Measurements from ENCODE around the gene MAT1A.

MAT1A gene

DNA sequence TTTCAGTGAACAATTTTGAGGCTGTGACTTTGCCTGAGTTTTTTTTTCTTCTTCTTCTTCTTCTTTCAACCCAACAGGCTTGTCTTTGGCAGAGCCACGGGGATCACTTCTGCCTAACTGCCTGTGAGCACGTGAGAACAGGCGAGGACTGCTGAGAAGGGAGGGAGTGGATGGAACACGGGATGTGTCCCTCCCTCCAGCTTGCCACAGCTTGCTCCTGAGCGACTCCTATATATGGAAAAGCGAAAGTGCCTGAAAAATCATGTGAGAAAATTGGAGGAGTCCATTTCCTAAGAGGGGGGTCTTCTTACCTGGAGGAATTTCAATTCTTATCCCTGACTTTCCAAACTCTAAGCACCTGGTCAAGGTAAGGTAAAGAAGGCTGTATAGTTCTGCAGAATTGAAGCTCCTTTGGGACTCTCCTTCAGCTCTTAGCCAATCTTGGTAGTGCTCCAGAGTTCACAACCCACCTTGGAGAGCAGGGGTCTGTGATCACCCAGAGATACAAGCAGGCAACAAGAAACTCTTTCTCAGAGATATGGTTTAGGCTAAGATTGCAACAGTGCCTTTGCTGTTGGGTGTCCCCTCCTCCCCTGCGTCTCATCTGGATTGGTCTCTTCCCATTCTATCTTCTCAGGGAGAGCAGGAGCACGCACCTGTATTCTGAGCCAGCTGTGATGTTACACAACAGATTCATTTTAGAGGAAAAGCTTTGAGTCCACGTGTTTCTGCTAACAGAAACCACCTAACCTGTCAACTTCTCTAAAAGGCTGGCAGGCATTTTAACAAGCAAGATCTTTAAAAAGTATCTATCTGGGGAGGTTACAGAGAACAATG, at the start of gene MAT1A:
MAT1A (minus strand) TSS at position 208 of the 837 bp plus-strand sequence. CDS start 235 bp downstream, outside the sequence.
- Histone ChIP-seq H3K4me3 (ENCODE audit: low read depth in 1 of 5, low read length in 5 of 5) (no peak within 1 kb of the TSS), H3K9me3 (ENCODE audit: control insufficient read depth in 5 of 5, low read length in 5 of 5) (no peaks in the 10 kb centered on the region), H3K27ac (ENCODE audit: low read depth, low read length) (no peak within 1 kb of the TSS), H3K27me3 (ENCODE audit: control insufficient read depth in 5 of 5, insufficient read depth in 4 of 5, low read length in 5 of 5) (peaks cover 0 to 6% (median 0%) of the 10 kb centered on the region in 5 donors), H3K9ac (ENCODE audit: low read length in 5 of 5) (no peak within 1 kb of the TSS), H3K36me3 (ENCODE audit: control insufficient read depth in 5 of 5, insufficient read depth in 5 of 5, low read length in 5 of 5) (no peaks in the 10 kb centered on the region), H3K4me1 (ENCODE audit: control insufficient read depth in 5 of 5, insufficient read depth in 5 of 5, low read length in 5 of 5) (no peaks in the 10 kb centered on the region)

DNA sequence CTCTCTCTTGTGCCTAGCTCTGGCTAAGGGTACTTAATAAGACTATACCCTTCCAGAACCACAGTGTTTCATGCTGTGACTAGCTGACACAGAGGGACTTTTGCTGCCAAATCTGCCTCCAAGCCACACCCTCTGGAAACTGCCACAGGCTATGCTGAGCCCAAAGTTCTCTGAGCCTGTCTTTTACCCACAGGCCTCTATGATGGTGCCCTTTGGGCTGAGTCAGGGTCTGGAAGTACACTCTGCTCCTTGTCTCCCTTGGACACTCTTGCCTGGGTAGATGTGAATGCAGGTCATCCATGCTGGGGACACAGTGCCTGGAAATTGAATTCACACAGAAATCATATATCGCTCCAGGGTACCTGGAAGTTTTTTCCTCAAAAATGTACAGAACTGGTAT, 44.5 kb upstream of the MAT1A start:
- H3K9ac ChIP-seq (ENCODE audit: low read length in 5 of 5): no peak overlapping the region
- H3K36me3 ChIP-seq (ENCODE audit: control insufficient read depth in 5 of 5, insufficient read depth in 5 of 5, low read length in 5 of 5): no peaks in the 10 kb centered on the region
- no peak overlapping the region for H3K4me3 ChIP-seq (ENCODE audit: low read depth in 1 of 5, low read length in 5 of 5)
- H3K27ac ChIP-seq (ENCODE audit: low read depth, low read length): no peak overlapping the region
- H3K9me3 ChIP-seq (ENCODE audit: control insufficient read depth in 5 of 5, low read length in 5 of 5): no peaks in the 10 kb centered on the region
- no peaks in the 10 kb centered on the region for H3K4me1 ChIP-seq (ENCODE audit: control insufficient read depth in 5 of 5, insufficient read depth in 5 of 5, low read length in 5 of 5)
- no peaks in the 10 kb centered on the region for H3K27me3 ChIP-seq (ENCODE audit: control insufficient read depth in 5 of 5, insufficient read depth in 4 of 5, low read length in 5 of 5)

DNA sequence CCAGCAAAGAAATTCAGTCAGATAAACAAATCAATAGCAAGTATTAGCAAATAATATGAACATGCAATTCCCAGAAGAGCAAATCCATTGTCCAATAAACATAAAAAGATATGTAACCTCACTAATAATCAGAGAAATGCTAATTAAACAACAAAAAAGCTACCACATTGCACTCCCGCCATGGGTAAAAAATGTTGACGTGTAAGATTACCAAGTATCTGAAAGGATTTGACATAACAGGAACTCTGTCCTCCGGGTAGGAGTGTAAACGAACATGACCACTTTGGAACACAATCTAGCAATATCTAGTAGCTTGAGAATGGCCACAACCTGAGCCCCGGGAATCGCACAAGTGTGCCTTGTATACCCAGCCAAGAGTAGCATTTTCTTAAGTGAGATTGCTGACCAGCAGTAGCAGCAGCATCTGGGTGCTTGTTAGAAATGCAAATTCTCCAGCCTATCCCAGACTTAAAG, 35.5 kb upstream of the MAT1A start:
- H3K36me3 ChIP-seq (ENCODE audit: control insufficient read depth in 5 of 5, insufficient read depth in 5 of 5, low read length in 5 of 5): no peaks in the 10 kb centered on the region
- no peak overlapping the region for H3K4me3 ChIP-seq (ENCODE audit: low read depth in 1 of 5, low read length in 5 of 5)
- peaks cover 0 to 7% (median 2%) of the 10 kb centered on the region in 5 donors for H3K27me3 ChIP-seq (ENCODE audit: control insufficient read depth in 5 of 5, insufficient read depth in 4 of 5, low read length in 5 of 5)
- no peaks in the 10 kb centered on the region for H3K9me3 ChIP-seq (ENCODE audit: control insufficient read depth in 5 of 5, low read length in 5 of 5)
- no peak overlapping the region for H3K27ac ChIP-seq (ENCODE audit: low read depth, low read length)
- no peak overlapping the region for H3K9ac ChIP-seq (ENCODE audit: low read length in 5 of 5)
- H3K4me1 ChIP-seq (ENCODE audit: control insufficient read depth in 5 of 5, insufficient read depth in 5 of 5, low read length in 5 of 5): no peaks in the 10 kb centered on the region

DNA sequence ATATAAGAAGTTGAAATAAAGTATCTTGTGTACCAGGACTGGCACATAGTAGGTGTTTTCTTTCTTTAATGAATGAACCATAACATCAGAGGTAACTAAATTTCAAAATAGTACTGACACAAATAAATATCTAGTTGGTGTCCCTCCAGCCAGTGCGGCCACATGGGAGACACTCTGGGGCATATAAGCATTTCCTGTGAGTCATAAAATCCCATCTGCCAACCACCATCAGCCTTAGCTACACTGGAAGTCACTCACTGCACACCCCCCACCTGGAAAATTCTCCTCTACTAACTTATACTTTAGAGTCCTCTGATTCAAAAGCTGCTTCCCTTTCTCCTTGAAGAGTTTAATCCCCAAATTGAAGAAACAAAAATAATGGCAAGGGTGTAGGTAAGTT, 34.6 kb upstream of the MAT1A start:
- Histone ChIP-seq H3K9ac (ENCODE audit: low read length in 5 of 5) (no peak overlapping the region), H3K27me3 (ENCODE audit: control insufficient read depth in 5 of 5, insufficient read depth in 4 of 5, low read length in 5 of 5) (peaks cover 0 to 7% (median 2%) of the 10 kb centered on the region in 5 donors), H3K36me3 (ENCODE audit: control insufficient read depth in 5 of 5, insufficient read depth in 5 of 5, low read length in 5 of 5) (no peaks in the 10 kb centered on the region), H3K4me1 (ENCODE audit: control insufficient read depth in 5 of 5, insufficient read depth in 5 of 5, low read length in 5 of 5) (no peaks in the 10 kb centered on the region), H3K9me3 (ENCODE audit: control insufficient read depth in 5 of 5, low read length in 5 of 5) (no peaks in the 10 kb centered on the region), H3K27ac (ENCODE audit: low read depth, low read length) (no peak overlapping the region), H3K4me3 (ENCODE audit: low read depth in 1 of 5, low read length in 5 of 5) (no peak overlapping the region)

DNA sequence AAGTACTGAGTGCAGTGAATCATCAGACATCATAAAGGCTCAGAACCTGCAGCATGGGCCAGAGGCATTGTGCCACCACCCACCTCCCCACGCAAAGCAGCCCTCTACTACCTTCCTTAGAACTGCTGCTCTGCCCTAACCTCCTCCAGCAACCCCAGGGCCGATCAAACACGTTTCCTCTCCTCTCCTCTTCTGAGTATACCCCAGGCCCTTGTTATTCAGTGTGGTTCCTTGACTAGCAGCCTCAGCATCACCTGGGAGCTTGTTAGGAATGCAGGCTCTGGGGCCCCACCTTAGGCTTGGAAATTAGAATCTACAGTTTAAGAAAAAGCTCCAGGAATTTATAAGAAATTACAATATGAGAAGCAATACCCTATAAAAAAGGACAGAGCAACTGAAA, 33.9 kb upstream of the MAT1A start:
- Histone ChIP-seq H3K9ac (ENCODE audit: low read length in 5 of 5) (no peak overlapping the region), H3K9me3 (ENCODE audit: control insufficient read depth in 5 of 5, low read length in 5 of 5) (no peaks in the 10 kb centered on the region), H3K4me3 (ENCODE audit: low read depth in 1 of 5, low read length in 5 of 5) (no peak overlapping the region), H3K4me1 (ENCODE audit: control insufficient read depth in 5 of 5, insufficient read depth in 5 of 5, low read length in 5 of 5) (no peaks in the 10 kb centered on the region), H3K27ac (ENCODE audit: low read depth, low read length) (no peak overlapping the region), H3K27me3 (ENCODE audit: control insufficient read depth in 5 of 5, insufficient read depth in 4 of 5, low read length in 5 of 5) (peaks cover 0 to 7% (median 0%) of the 10 kb centered on the region in 5 donors), H3K36me3 (ENCODE audit: control insufficient read depth in 5 of 5, insufficient read depth in 5 of 5, low read length in 5 of 5) (no peaks in the 10 kb centered on the region)

DNA sequence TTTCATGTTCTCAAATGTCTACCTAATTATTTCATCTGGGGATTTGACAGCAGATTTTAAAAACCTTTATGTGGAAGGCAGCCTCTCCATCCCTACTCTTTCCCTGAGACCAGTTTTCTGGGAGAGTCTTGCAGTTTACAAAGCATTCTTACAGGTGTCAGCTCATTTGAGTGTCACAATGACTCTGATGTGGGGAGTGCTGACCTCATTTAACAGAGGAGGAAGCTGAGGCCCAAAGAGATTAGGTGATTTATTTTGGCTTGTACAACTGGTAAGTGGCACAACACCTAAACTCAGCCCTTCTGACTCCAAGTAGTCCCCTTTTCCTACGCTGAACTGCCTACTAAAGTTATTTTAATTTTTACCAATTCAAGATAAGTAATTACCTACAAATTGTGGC, 33.3 kb upstream of the MAT1A start:
- peaks cover 0 to 7% (median 0%) of the 10 kb centered on the region in 5 donors for H3K27me3 ChIP-seq (ENCODE audit: control insufficient read depth in 5 of 5, insufficient read depth in 4 of 5, low read length in 5 of 5)
- no peak overlapping the region for H3K4me3 ChIP-seq (ENCODE audit: low read depth in 1 of 5, low read length in 5 of 5)
- no peak overlapping the region for H3K27ac ChIP-seq (ENCODE audit: low read depth, low read length)
- H3K4me1 ChIP-seq (ENCODE audit: control insufficient read depth in 5 of 5, insufficient read depth in 5 of 5, low read length in 5 of 5): no peaks in the 10 kb centered on the region
- H3K9me3 ChIP-seq (ENCODE audit: control insufficient read depth in 5 of 5, low read length in 5 of 5): no peaks in the 10 kb centered on the region
- no peaks in the 10 kb centered on the region for H3K36me3 ChIP-seq (ENCODE audit: control insufficient read depth in 5 of 5, insufficient read depth in 5 of 5, low read length in 5 of 5)
- H3K9ac ChIP-seq (ENCODE audit: low read length in 5 of 5): no peak overlapping the region

DNA sequence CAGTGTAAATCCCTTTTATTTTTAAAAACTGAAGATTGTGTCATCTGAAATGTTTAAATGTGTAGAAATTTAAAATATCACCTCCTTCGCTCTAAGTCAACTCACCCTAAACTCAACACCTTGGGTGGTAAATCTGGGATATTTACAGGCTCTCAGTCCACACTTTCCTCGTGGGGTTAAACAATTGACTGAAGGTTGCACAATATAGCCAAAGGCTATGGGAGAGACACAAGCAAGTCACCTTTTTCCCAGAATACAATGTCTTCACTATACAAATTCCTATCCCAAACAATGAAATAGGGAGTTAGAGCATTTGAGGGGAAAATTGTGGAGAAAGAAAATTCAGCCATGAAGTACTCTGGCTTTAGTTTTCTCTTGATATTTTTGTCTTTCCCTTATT, 32.7 kb upstream of the MAT1A start:
- H3K4me1 ChIP-seq (ENCODE audit: control insufficient read depth in 5 of 5, insufficient read depth in 5 of 5, low read length in 5 of 5): no peaks in the 10 kb centered on the region
- no peaks in the 10 kb centered on the region for H3K9me3 ChIP-seq (ENCODE audit: control insufficient read depth in 5 of 5, low read length in 5 of 5)
- no peak overlapping the region for H3K4me3 ChIP-seq (ENCODE audit: low read depth in 1 of 5, low read length in 5 of 5)
- peaks cover 0 to 3% (median 0%) of the 10 kb centered on the region in 5 donors for H3K27me3 ChIP-seq (ENCODE audit: control insufficient read depth in 5 of 5, insufficient read depth in 4 of 5, low read length in 5 of 5)
- H3K27ac ChIP-seq (ENCODE audit: low read depth, low read length): no peak overlapping the region
- H3K36me3 ChIP-seq (ENCODE audit: control insufficient read depth in 5 of 5, insufficient read depth in 5 of 5, low read length in 5 of 5): no peaks in the 10 kb centered on the region
- H3K9ac ChIP-seq (ENCODE audit: low read length in 5 of 5): no peak overlapping the region

DNA sequence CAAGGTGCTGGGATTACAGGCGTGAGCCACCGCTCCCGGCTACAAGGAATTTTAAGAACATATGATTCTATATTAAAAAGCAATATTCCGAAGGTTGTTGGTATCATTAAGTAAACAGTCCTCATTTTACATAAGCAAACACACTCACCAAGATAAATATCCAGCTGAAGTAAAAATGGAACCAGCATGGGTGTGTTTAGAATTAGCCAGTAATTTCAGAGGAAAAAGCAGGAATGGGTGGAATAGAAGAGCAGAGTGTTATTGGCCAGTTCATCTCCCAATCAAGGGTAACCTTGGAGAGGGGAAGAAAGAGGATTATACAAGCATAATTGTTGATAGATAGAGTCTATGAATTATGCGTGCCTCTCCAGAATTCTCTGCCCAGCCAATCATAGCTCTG, 31.7 kb upstream of the MAT1A start:
- Histone ChIP-seq H3K4me1 (ENCODE audit: control insufficient read depth in 5 of 5, insufficient read depth in 5 of 5, low read length in 5 of 5) (no peaks in the 10 kb centered on the region), H3K9me3 (ENCODE audit: control insufficient read depth in 5 of 5, low read length in 5 of 5) (no peaks in the 10 kb centered on the region), H3K27me3 (ENCODE audit: control insufficient read depth in 5 of 5, insufficient read depth in 4 of 5, low read length in 5 of 5) (peaks cover 0 to 2% (median 0%) of the 10 kb centered on the region in 5 donors), H3K9ac (ENCODE audit: low read length in 5 of 5) (no peak overlapping the region), H3K4me3 (ENCODE audit: low read depth in 1 of 5, low read length in 5 of 5) (no peak overlapping the region), H3K36me3 (ENCODE audit: control insufficient read depth in 5 of 5, insufficient read depth in 5 of 5, low read length in 5 of 5) (no peaks in the 10 kb centered on the region), H3K27ac (ENCODE audit: low read depth, low read length) (no peak overlapping the region)

DNA sequence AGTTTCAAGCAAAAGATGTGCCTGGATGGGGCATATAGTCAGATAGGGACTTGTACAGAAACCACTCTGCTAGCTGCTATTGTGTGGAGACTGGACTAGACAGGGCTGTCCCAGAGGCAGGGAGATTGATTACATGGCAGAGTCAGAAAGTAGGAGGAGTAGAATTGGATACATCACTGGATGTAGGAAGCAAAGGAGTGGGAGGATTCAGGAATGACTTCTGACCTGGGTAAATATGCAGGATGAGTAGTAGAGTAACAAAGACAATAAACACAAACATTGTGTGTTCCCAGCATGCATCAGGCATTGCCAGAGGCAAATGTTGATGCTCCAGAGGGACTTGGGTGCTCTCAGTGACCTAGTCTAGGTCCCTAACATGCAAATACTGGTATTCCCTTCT, 30.9 kb upstream of the MAT1A start:
- H3K27ac ChIP-seq (ENCODE audit: low read depth, low read length): no peak overlapping the region
- H3K4me1 ChIP-seq (ENCODE audit: control insufficient read depth in 5 of 5, insufficient read depth in 5 of 5, low read length in 5 of 5): no peaks in the 10 kb centered on the region
- no peaks in the 10 kb centered on the region for H3K9me3 ChIP-seq (ENCODE audit: control insufficient read depth in 5 of 5, low read length in 5 of 5)
- no peak overlapping the region for H3K4me3 ChIP-seq (ENCODE audit: low read depth in 1 of 5, low read length in 5 of 5)
- H3K27me3 ChIP-seq (ENCODE audit: control insufficient read depth in 5 of 5, insufficient read depth in 4 of 5, low read length in 5 of 5): peaks cover 0 to 2% (median 0%) of the 10 kb centered on the region in 5 donors
- H3K9ac ChIP-seq (ENCODE audit: low read length in 5 of 5): no peak overlapping the region
- H3K36me3 ChIP-seq (ENCODE audit: control insufficient read depth in 5 of 5, insufficient read depth in 5 of 5, low read length in 5 of 5): no peaks in the 10 kb centered on the region

DNA sequence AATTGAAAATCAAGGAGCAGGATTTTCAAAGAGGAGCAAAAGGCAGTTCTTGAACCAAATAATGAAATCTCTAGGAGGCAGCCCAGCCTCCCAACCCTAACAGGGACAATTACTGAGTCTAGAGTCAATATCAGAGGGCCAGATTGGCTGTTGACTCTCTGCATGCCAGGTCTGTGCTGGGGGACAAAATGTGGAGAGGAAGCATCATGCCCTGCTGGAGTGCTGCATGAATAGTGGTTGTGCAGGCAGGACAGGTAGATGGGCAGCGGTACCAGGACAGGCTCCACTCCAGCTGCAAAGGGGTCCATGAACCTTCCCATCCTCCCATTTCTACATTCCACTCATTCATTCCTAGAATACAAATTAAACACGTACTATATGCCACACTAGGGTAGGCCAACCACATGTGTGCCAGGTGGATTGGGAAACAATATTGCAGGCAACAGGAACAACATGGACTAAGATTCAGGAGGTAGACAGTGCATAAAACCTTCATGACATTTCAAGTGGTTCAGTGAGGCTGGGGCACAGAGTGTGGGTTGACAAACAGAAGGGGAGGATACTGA, 30.4 kb upstream of the MAT1A start:
- Histone ChIP-seq H3K36me3 (ENCODE audit: control insufficient read depth in 5 of 5, insufficient read depth in 5 of 5, low read length in 5 of 5) (no peaks in the 10 kb centered on the region), H3K4me1 (ENCODE audit: control insufficient read depth in 5 of 5, insufficient read depth in 5 of 5, low read length in 5 of 5) (no peaks in the 10 kb centered on the region), H3K9me3 (ENCODE audit: control insufficient read depth in 5 of 5, low read length in 5 of 5) (no peaks in the 10 kb centered on the region), H3K9ac (ENCODE audit: low read length in 5 of 5) (no peak overlapping the region), H3K27me3 (ENCODE audit: control insufficient read depth in 5 of 5, insufficient read depth in 4 of 5, low read length in 5 of 5) (peaks cover 0 to 2% (median 0%) of the 10 kb centered on the region in 5 donors), H3K4me3 (ENCODE audit: low read depth in 1 of 5, low read length in 5 of 5) (no peak overlapping the region), H3K27ac (ENCODE audit: low read depth, low read length) (no peak overlapping the region)
